H9 (cell line): ENCODE measurements around the gene LAMC2. TPM values are rescaled to one million over a fixed set of nuclear protein-coding genes. Genes with fewer than 3 reads are reported as not detected.

Experiments used
- DNase-seq: peaks from one replicate; pipeline ENCODE4 v3.0.0-alpha.2; 2017
- H2AFZ ChIP-seq: one replicate; pipeline ENCODE4 v1.6.1; 2013; ENCODE audit warnings: mild to moderate bottlenecking, low read length, control low read depth, moderate library complexity
- H2AK5ac ChIP-seq: 2 replicates; pipeline ENCODE4 v1.6.1; 2013; ENCODE audit warnings: low read length, control low read depth, mixed read lengths; ENCODE audit not compliant: insufficient read length
- H2BK120ac ChIP-seq: one replicate; pipeline ENCODE4 v1.6.1; 2013; ENCODE audit warnings: low read depth, mild to moderate bottlenecking, low read length, control low read depth, inconsistent platforms; ENCODE audit not compliant: poor library complexity, severe bottlenecking
- H2BK12ac ChIP-seq: 2 replicates; pipeline ENCODE4 v1.6.1; 2013; ENCODE audit warnings: low read length, control low read depth, mixed read lengths, low read depth; ENCODE audit not compliant: insufficient read length
- H2BK15ac ChIP-seq: 2 replicates; pipeline ENCODE4 v1.6.1; 2013; ENCODE audit warnings: low read depth, low read length, control low read depth
- H2BK20ac ChIP-seq: one replicate; pipeline ENCODE4 v1.6.1; 2013; ENCODE audit warnings: low read depth, mild to moderate bottlenecking, low read length, control low read depth, inconsistent platforms; ENCODE audit not compliant: poor library complexity, severe bottlenecking
- H2BK5ac ChIP-seq: 2 replicates; pipeline ENCODE4 v1.6.1; 2013; ENCODE audit warnings: low read length, control low read depth, mixed read lengths; ENCODE audit not compliant: insufficient read length
- H3K14ac ChIP-seq: 2 replicates; pipeline ENCODE4 v1.6.1; 2013; ENCODE audit warnings: low read length, control low read depth; ENCODE audit not compliant: insufficient read depth
- H3K18ac ChIP-seq: 2 replicates; pipeline ENCODE4 v1.6.1; 2013; ENCODE audit warnings: low read depth, mild to moderate bottlenecking, mixed read lengths, low read length, control low read depth; ENCODE audit not compliant: insufficient read length
- H3K23ac ChIP-seq: 2 replicates; pipeline ENCODE4 v1.6.1; 2013; ENCODE audit warnings: low read length, control low read depth, mixed read lengths, low read depth; ENCODE audit not compliant: insufficient read length
- H3K23me2 ChIP-seq: 2 replicates; pipeline ENCODE4 v1.6.1; 2013; ENCODE audit warnings: low read depth, mild to moderate bottlenecking, mixed read lengths, low read length, control low read depth; ENCODE audit not compliant: insufficient read length, poor library complexity, severe bottlenecking
- H3K27ac ChIP-seq: 2 replicates; pipeline ENCODE4 v1.5.1; 2013; ENCODE audit warnings: low read length, control low read depth, mixed read lengths, low read depth; ENCODE audit not compliant: insufficient read length
- H3K27me3 ChIP-seq: 2 replicates; pipeline ENCODE4 v1.6.1; 2013; ENCODE audit warnings: low read length, control low read depth, inconsistent platforms; ENCODE audit not compliant: insufficient read depth
- H3K4ac ChIP-seq: 2 replicates; pipeline ENCODE4 v1.6.1; 2013; ENCODE audit warnings: low read depth, mild to moderate bottlenecking, control low read depth, inconsistent platforms, low read length, moderate library complexity
- H3K4me1 ChIP-seq: 2 replicates; pipeline ENCODE4 v1.6.1; 2013; ENCODE audit warnings: low read length, control low read depth, inconsistent platforms; ENCODE audit not compliant: insufficient read depth
- H3K4me2 ChIP-seq: 2 replicates; pipeline ENCODE4 v1.6.1; 2013; ENCODE audit warnings: low read length, control low read depth, mixed read lengths; ENCODE audit not compliant: insufficient read length, insufficient read depth
- H3K56ac ChIP-seq: 2 replicates; pipeline ENCODE4 v1.6.1; 2013; ENCODE audit warnings: low read depth, mild to moderate bottlenecking, mixed read lengths, low read length, control low read depth; ENCODE audit not compliant: insufficient read length
- H3K79me1 ChIP-seq: 2 replicates; pipeline ENCODE4 v1.6.1; 2013; ENCODE audit warnings: low read depth, mild to moderate bottlenecking, moderate library complexity, low read length, control low read depth, inconsistent platforms; ENCODE audit not compliant: insufficient read depth, poor library complexity, severe bottlenecking
- H3K79me2 ChIP-seq: 2 replicates; pipeline ENCODE4 v1.6.1; 2013; ENCODE audit warnings: low read length, control low read depth, inconsistent platforms; ENCODE audit not compliant: insufficient read depth
- H3K9ac ChIP-seq: 2 replicates; pipeline ENCODE4 v1.6.1; 2013; ENCODE audit warnings: low read length, control low read depth, mixed read lengths; ENCODE audit not compliant: insufficient read length; ENCODE audit errors: extremely low read depth
- H3K9me3 ChIP-seq: one replicate; pipeline ENCODE4 v1.6.1; 2013; ENCODE audit warnings: low read depth, low read length, inconsistent platforms; ENCODE audit not compliant: control insufficient read depth
- H3T11ph ChIP-seq: one replicate; pipeline ENCODE4 v1.6.1; 2013; ENCODE audit warnings: mild to moderate bottlenecking, low read length, control low read depth, inconsistent platforms
- H4K20me1 ChIP-seq: one replicate; pipeline ENCODE4 v1.6.1; 2013; ENCODE audit not compliant: control insufficient read depth, insufficient read length, insufficient read depth
- H4K5ac ChIP-seq: 2 replicates; pipeline ENCODE4 v1.6.1; 2013; ENCODE audit warnings: low read depth, mild to moderate bottlenecking, mixed read lengths, low read length, control low read depth; ENCODE audit not compliant: insufficient read length
- H4K8ac ChIP-seq: replicated peaks from 2 replicates; pipeline ENCODE4 v1.6.1; 2013; ENCODE audit warnings: low read length, control low read depth, mixed read lengths, low read depth; ENCODE audit not compliant: insufficient read length
- H4K91ac ChIP-seq: 2 replicates; pipeline ENCODE4 v1.6.1; 2013; ENCODE audit warnings: low read depth, mild to moderate bottlenecking, moderate library complexity, mixed read lengths, low read length, control low read depth; ENCODE audit not compliant: insufficient read length
- H3K27ac Mint-ChIP-seq, 3 experiments: 2 replicates in 2 of 3; 3 replicates in 1 of 3; pipeline ENCODE4 v1.8.0; 2020 to 2021; ENCODE audit warnings: mixed read lengths in 3 of 3, mild to moderate bottlenecking in 1 of 3, moderate library complexity in 1 of 3
- H3K27me3 Mint-ChIP-seq: 2 replicates; pipeline ENCODE4 v1.8.0; 2021; ENCODE audit warnings: low read depth, mild to moderate bottlenecking, moderate library complexity, mixed read lengths
- H3K36me3 Mint-ChIP-seq, 3 experiments: 2 replicates in 2 of 3; 3 replicates in 1 of 3; pipeline ENCODE4 v1.8.0; 2020 to 2021; ENCODE audit warnings: low read depth in 3 of 3, mixed read lengths in 3 of 3; ENCODE audit not compliant: insufficient read depth in 1 of 3
- H3K4me1 Mint-ChIP-seq, 2 experiments: 2 replicates each; pipeline ENCODE4 v1.8.0; 2020; ENCODE audit warnings: mixed read lengths in 2 of 2
- H3K4me3 Mint-ChIP-seq, 2 experiments: 2 replicates in 1 of 2; 3 replicates in 1 of 2; pipeline ENCODE4 v1.8.0; 2020 to 2021; ENCODE audit warnings: mild to moderate bottlenecking in 2 of 2, mixed read lengths in 2 of 2, moderate library complexity in 1 of 2
- H3K9me3 Mint-ChIP-seq, 2 experiments: 2 replicates in 1 of 2; 3 replicates in 1 of 2; pipeline ENCODE4 v1.8.0; 2020; ENCODE audit warnings: mild to moderate bottlenecking in 2 of 2, mixed read lengths in 2 of 2, moderate library complexity in 1 of 2
- CTCF ChIP-seq: fragments of 200-600 bp; sonication (generic); conservative IDR thresholded peaks from 3 replicates; pipeline ENCODE4 v1.8.0; 2021; ENCODE audit warnings: antibody characterized with exemption, mild to moderate bottlenecking
- WGBS: extraction: QIAGEN DNeasy Blood & Tissue Kit; methylation state at CpG from one replicate; pipeline ENCODE4 v1.1.7; 2013; ENCODE audit warnings: missing lambda C conversion rate, low lambda C conversion rate, mixed read lengths; ENCODE audit not compliant: insufficient read length; ENCODE audit errors: extremely low coverage; 5-methylcytosine and 5-hydroxymethylcytosine counted together
- total RNA-seq: library from RNA; stranded (reverse); gene quantifications from 2 replicates; pipeline ENCODE4 v1.2.1, GENCODE V29; 2021

Gene LAMC2
- total RNA-seq, 1 experiment from 2014 or later: 7.4 TPM

DNA sequence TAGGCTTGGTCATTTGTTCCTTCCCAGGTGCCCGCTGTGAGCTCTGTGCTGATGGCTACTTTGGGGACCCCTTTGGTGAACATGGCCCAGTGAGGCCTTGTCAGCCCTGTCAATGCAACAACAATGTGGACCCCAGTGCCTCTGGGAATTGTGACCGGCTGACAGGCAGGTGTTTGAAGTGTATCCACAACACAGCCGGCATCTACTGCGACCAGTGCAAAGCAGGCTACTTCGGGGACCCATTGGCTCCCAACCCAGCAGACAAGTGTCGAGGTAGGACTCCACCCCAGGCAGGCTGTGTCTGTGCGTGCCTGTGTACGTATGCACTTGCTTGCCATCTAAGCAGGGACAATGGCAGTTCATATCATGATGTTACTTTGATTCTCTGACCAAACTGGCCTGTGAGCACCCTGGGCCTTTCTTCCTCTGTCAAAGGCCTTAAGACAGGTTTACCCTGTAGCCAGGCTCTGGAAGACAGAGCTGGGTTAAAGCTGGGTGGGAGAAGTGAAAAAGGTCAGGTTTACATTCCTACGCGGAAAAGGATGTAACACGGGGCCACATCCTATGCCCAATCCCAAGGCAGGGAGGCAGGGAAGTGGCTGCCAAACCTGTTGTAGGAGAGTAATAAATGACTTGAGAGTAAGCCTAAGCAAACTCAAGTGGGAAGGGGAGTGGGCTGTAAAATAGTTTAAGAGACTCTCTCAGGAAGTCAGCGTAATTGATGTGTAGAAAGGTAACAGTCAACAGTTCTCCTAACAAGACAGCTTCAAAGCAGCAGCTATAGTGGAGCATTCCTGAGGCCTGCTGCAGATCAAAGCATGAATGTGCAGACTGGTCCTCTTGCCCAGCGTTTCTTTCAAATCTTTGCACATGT lies 42.5 kb downstream of the LAMC2 start:
- no peaks in the 10 kb centered on the region for H3K23me2 ChIP-seq
- H3K4me1 ChIP-seq: peaks cover 12% of the 10 kb centered on the region; the same call in 1 of the 2 replicates
- H3K79me2 ChIP-seq: no peaks in the 10 kb centered on the region
- H3T11ph ChIP-seq: no peak overlapping the region
- Mint-ChIP-seq H3K36me3 (no peaks in the 10 kb centered on the region; a peak in 1 of 7 replicates), H3K27ac (no peak overlapping the region), H3K4me1 (peaks cover 15 to 25% of the 10 kb centered on the region in 2 experiments), H3K9me3 (no peaks in the 10 kb centered on the region), H3K4me3 (no peak overlapping the region), H3K27me3 (no peaks in the 10 kb centered on the region)
- no peak overlapping the region for H3K9ac ChIP-seq
- no peak overlapping the region for H4K8ac ChIP-seq
- H2BK15ac ChIP-seq: no peak overlapping the region
- WGBS: no CpG with 5 or more reads among the region's 13 CpGs
- H2BK5ac ChIP-seq: no peak overlapping the region
- no peak overlapping the region for H2BK20ac ChIP-seq
- no peak overlapping the region for H2AFZ ChIP-seq
- no peak overlapping the region for H3K23ac ChIP-seq
- H3K27me3 ChIP-seq: no peaks in the 10 kb centered on the region
- H3K4ac ChIP-seq: no peak overlapping the region
- no peak overlapping the region for H3K14ac ChIP-seq
- H3K18ac ChIP-seq: no peak overlapping the region
- H4K20me1 ChIP-seq: no peaks in the 10 kb centered on the region
- H3K4me2 ChIP-seq: no peak overlapping the region
- H2BK120ac ChIP-seq: no peak overlapping the region
- no peak overlapping the region for H3K27ac ChIP-seq
- no peak overlapping the region for H2BK12ac ChIP-seq
- H3K79me1 ChIP-seq: no peaks in the 10 kb centered on the region
- no peak for TF ChIP-seq CTCF
- no peak overlapping the region for H3K56ac ChIP-seq
- H2AK5ac ChIP-seq: no peak overlapping the region
- H3K9me3 ChIP-seq: no peaks in the 10 kb centered on the region
- no peak overlapping the region for H4K5ac ChIP-seq
- H4K91ac ChIP-seq: no peak overlapping the region
- DNase-seq: no peak
